ENCODE measurements around the gene BNC2.
A peak's percentile ranks its signal among the peaks of the same experiment; 100 is the strongest.

- no peak for TF ChIP-seq CTCF (IDR thresholded peaks at IDR 0.05)
- peak; percentile 58 for TF ChIP-seq POLR2AphosphoS5 (IDR thresholded peaks at IDR 0.05)
These were observed 2.7 kb downstream of the BNC2 start for GRCh38 chr9:16867576-16868311.
